ENCODE results near the gene RPL35A.
"Not testable (repeated sequence)": the region's sequence is repeated elsewhere in the genome, so short reads cannot be mapped to it uniquely, and the experiment has no call there.

Gene RPL35A

GRCh38 chr3:197949778-197950676 lies at the start of gene RPL35A:
Gene RPL35A, plus strand, starts transcription at chr3:197950190. Its CDS starts 778 bp downstream, at chr3:197950968.
- H3K4me3 ChIP-seq (replicated peaks; ENCODE audit: low read depth, low read length), result peak within 1 kb of the TSS; percentile 100
- TF ChIP-seq CTCF (IDR thresholded peaks at IDR 0.05; ENCODE audit: low read depth, low read length, missing control alignments), result no peak
- peak; percentile 95 for DNase-seq (ENCODE audit: extremely low read depth, low read depth)

GRCh38 chr3:197901626-197902025 lies 48.4 kb upstream of the RPL35A start:
- TF ChIP-seq CTCF (IDR thresholded peaks at IDR 0.05; ENCODE audit: low read depth, low read length, missing control alignments), result no peak
- H3K4me3 ChIP-seq (replicated peaks; ENCODE audit: low read depth, low read length), result no peak overlapping the region
- no peak for DNase-seq (ENCODE audit: extremely low read depth, low read depth)

- DNase-seq (ENCODE audit: extremely low read depth, low read depth), result peak; percentile 70
- H3K4me3 ChIP-seq (replicated peaks; ENCODE audit: low read depth, low read length), result no peak overlapping the region
- TF ChIP-seq CTCF (IDR thresholded peaks at IDR 0.05; ENCODE audit: low read depth, low read length, missing control alignments), result peak; percentile 94
Observed at GRCh38 chr3:197906023-197906849, 43.8 kb upstream of the RPL35A start.

- no peak overlapping the region for H3K4me3 ChIP-seq (replicated peaks; ENCODE audit: low read depth, low read length)
- TF ChIP-seq CTCF (IDR thresholded peaks at IDR 0.05; ENCODE audit: low read depth, low read length, missing control alignments), result no peak
- DNase-seq (ENCODE audit: extremely low read depth, low read depth), result no peak
Observed at GRCh38 chr3:197906850-197907187, 43.2 kb upstream of the RPL35A start.

- TF ChIP-seq CTCF (IDR thresholded peaks at IDR 0.05; ENCODE audit: low read depth, low read length, missing control alignments), result no peak
- no peak overlapping the region for H3K4me3 ChIP-seq (replicated peaks; ENCODE audit: low read depth, low read length)
- no peak for DNase-seq (ENCODE audit: extremely low read depth, low read depth)
Observed at GRCh38 chr3:197907196-197907595, 42.8 kb upstream of the RPL35A start.

GRCh38 chr3:197908550-197908949 lies 41.4 kb upstream of the RPL35A start:
- not testable (repeated sequence) for DNase-seq (ENCODE audit: extremely low read depth, low read depth); H3K4me3 ChIP-seq (replicated peaks; ENCODE audit: low read depth, low read length)
